ENCODE measurements around the gene CNTNAP2.
"Not testable (repeated sequence)": the region's sequence is repeated elsewhere in the genome, so short reads cannot be mapped to it uniquely, and the experiment has no call there.

CNTNAP2 gene

GRCh38 chr7:147721962-147722830, 1605.6 kb downstream of the CNTNAP2 start:
- DNase-seq = no peak

DNA sequence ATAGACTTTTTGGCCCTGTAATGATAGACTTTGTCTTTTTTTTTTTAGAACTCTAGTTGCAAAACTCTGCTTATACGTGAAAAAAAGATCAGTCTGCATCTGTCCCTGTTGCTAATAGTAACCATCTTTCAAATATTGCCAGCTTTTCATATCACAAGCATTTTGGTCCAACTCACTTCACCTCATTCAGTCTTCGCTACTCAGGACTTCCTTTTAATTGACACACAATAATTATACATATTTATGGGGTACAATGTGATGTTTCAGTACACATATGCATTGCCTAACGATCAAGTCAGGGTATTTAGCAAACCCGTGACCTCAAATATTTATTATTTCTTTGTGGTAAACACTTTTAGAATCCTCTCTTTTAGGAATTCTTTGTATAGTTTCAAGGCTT, 1606.9 kb downstream of the CNTNAP2 start:
- DNase-seq = no peak

DNA sequence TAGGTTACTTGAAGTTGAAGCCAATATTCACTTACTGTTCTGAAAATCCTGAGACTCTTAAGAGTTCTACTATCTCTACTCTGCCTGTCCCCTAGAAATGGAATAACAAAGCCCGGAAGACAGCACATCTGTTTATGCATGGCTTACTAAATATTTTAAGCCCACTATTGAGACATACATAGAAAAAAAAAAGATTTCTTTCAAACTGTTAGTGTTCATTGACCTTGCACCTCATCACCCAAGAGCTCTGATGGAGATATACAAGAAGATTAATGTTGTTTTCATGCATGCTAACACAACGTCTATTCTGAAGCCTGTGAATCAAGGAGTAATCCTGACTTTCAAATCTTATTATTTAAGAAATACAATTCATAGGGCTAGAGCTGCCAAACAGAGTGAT, 1614.7 kb downstream of the CNTNAP2 start:
- DNase-seq = no peak

DNA sequence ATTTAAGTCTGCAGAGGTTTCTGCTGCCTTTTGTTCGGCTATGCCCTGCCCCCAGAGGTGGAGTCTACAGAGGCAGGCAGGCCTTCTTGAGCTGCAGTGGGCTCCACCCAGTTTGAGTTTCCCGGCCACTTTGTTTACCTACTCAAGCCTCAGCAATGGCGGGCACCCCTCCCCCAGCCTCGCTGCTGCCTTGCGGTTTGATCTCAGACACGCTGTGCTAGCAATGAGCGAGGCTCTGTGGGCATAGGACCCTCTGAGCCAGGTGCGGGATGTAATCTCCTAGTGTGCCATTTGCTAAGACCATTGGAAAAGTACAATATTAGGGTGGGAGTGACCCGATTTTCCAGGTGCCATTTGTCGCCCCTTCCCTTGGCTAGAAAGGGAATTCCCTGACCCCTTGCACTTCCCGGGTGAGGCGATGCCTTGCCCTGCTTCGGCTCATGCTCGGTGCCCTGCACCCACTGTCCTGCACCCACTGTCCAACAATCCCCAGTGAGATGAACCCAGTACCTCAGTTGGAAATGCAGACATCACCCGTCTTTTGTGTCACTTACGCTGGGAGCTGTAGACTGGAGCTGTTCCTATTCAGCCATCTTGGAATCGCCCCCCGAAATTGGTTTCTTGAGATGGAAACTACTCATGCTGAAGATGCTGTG, 1621.1 kb downstream of the CNTNAP2 start:
- not testable (repeated sequence) for DNase-seq

DNA sequence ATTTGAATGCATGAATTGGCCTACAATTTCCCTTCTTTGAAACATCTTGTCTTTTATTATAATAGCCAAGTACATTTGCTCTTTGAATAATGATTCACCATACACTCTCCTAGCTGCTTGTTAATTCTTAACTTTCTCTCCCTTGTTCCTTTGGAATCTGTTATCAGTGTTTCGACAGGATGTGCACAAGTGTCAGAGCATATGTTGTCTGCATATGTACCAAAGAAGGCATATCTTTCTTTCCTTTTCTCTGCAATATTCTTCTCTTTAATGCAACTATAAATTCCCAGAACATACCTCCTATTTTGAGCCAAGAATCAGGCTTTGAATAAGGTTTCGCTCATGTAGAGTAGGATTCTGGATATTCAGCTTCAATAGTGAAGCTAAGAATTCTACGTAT, 1625.7 kb downstream of the CNTNAP2 start:
- no peak for DNase-seq

GRCh38 chr7:147756300-147756699, 1639.7 kb downstream of the CNTNAP2 start:
- no peak for DNase-seq

DNA sequence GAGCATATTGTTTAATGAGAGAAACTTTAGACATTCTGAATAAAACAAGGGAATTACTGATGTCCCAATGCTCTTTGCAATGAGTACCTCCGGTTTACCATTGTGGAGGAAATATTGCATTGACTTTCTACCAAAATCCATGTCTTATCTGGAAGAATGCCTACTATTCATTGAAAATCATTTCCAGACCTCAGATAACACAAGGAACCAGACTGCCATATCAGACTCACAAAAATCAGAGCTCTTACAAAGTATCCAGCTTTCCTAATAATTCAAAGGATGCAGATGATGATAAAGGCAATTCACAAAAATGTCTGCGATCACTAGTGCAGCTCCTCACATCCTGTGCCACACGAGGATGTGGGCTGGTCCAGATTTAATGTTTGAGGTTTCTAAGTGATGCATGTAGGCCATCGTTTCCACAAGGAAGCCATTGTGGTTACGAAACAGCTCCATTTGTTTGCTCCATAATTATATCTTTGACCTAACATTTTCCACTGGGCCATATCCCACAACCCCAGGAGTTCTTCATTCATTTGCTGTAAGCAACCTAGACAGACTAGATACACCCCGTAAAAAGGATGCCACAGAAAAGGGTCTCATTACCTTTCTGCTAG, 1642.8 kb downstream of the CNTNAP2 start:
- DNase-seq = no peak

DNA sequence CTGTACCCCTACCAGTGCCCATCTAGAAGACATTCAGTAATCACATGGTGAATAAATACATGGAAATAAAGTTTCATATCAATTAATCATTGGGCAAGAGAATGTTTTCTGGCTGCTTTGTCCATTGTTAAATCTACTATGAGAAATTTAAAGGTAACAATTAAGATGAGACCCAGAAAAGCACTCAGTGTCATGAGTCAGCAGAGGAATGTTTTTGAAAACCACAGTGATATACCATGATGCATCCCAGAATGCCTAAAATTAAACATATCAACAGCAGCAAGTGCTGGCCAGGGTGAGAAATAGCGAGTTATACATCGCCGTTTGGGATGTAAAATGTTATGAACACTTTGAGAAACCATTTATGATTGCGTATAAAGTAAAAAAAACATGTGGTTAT, 1648.7 kb downstream of the CNTNAP2 start:
- no peak for DNase-seq

- DNase-seq = no peak
These were observed 1654.7 kb downstream of the CNTNAP2 start for GRCh38 chr7:147771344-147771743.

DNA sequence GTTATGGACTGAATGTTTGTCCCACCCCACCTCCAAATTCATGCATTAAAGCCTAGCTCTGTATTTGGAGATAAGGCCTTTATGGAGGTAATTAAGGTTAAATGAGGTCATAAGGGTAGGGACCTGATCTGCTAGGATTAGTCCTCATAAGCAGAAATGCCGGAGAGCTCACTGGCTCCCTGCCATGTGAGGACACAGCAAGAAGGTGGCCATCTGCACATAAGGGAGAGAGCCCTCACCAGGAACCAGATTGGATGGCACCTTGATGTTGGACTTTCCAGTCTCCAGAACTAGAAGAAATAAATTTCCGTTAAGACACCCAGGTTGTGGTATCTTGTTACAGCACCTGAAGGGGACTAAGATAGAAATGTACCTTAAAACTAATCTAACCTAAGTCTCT, 1657.9 kb downstream of the CNTNAP2 start:
- DNase-seq = no peak

DNA sequence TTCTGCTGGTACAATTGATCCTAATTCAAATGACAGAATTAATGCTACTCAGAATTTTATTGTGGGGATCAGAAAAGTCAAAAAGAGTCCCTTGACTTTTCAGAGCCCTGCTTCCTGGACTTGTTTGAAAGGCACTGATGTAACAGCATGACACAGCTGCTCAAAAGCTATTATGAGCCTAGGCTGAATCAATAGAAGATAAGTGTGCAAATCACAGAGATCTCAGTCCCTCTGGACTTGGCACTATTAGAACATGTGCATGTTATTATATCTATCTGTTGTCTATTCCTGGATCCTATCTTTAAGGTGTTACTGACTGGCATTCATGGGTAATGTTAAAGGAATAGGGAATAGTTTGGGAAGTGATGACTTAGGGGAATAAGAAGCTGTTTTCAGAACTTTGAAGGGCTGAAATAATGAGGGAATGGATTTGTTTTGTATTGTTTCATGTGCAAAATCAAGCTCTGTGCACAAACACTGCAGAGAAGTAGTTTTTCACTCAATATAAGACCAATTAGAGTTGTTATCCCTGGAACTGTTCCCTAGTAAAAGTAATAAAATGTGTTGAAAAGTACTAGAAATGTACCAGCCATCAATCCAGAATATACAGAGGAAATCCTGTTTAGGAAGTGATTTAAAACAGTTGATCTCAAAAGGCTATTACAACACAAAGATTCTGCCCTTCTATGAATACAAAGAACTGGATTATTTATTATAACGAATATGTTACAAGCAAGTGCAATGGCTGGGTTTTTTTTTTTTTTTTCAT, 1659.1 kb downstream of the CNTNAP2 start:
- no peak for DNase-seq

- no peak for DNase-seq
These were observed 1660.7 kb downstream of the CNTNAP2 start for GRCh38 chr7:147777309-147777708.

DNA sequence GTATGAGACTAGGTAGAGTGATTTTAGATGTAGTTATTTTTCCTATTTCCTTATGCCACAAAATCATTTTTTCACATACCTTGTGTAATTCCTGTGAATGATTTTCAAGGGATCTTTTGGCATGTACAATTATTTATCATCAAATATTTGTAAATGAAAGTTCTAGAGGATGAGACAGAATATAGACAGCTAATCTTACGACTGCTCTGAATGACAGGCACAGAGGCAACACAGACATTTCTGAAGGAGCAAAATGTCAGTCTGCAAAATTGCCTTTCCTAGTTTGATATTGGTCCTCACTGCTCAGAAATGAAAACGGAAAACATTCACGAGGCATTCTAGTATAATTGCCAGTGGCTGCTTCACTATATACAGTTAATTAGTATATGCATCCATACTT, 1663.3 kb downstream of the CNTNAP2 start:
- DNase-seq = no peak

GRCh38 chr7:147796581-147796980, 1680.0 kb downstream of the CNTNAP2 start:
- DNase-seq = no peak

DNA sequence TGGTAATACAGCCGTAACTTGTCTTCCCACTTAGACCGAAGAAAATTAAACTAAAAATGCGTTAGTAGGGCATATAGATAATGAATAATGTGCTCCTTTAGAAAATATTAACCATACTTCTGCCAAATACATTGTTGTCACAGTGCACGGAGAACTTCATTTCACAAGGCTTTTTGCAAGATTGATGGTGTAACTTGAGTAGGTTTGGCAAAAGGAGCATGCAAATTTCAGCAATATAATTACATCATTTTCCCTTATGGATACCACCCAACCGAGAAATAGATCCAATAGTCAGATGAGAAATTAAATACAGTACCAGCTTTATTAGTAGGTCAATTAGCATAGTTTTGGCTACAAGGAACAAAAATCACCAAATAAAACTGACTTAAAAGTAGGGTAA, 1681.4 kb downstream of the CNTNAP2 start:
- DNase-seq = no peak

GRCh38 chr7:147801762-147802161, 1685.2 kb downstream of the CNTNAP2 start:
- DNase-seq = not testable (repeated sequence)

DNA sequence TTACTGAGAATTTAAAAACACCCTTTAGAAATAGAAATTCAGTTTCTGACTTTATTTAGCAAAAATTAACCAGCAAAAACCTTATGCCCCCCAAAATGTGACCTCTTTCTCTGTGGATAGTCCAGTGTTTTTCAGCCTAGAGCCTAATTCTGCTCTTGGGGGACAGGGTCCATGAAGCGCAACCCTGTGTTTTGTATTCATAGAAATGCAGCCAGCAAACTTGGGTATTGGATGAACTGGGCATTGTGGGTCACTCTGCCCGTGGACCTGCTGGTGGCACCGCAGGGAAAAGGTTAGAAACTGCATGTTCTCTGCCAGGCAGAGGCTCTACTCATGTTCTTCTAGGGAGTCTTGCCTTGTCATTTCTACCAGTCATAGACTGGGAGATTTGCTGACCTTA, 1686.5 kb downstream of the CNTNAP2 start:
- no peak for DNase-seq

DNA sequence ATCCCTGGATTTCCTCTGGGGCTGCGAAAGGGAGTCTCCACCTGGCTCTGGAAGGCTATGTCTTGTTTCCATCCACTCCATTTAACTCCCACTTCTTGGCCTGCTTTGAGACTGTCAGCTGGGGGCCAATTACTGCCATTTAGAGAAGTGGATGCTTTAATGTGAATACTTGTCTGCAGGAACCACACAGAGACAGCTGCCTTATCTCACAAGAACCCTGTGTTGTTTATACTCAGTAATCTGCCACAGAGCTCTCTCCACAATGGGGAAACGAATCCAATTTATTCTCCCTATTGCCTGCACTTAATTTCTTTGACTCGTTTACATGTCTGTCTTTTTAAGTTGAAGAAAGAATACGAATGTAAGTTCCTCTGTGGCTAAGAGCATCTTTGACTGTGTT, 1687.0 kb downstream of the CNTNAP2 start:
- DNase-seq = peak; percentile 60 to 79

GRCh38 chr7:147804032-147804431, 1687.4 kb downstream of the CNTNAP2 start:
- no peak for DNase-seq

GRCh38 chr7:147805996-147806576, 1689.5 kb downstream of the CNTNAP2 start:
- DNase-seq = no peak

GRCh38 chr7:147809786-147810185, 1693.2 kb downstream of the CNTNAP2 start:
- DNase-seq = no peak

- no peak for DNase-seq
These were observed 1693.7 kb downstream of the CNTNAP2 start for GRCh38 chr7:147810269-147810668.

- no peak for DNase-seq
These were observed 1695.3 kb downstream of the CNTNAP2 start for GRCh38 chr7:147811923-147812322.

All from NCI-H187 (cell line).